ENCODE measurements around the gene PCNX3.

GRCh38 chr11:65573391-65574079 is 42.0 kb upstream of the PCNX3 start:
- TF ChIP-seq EZH2 (IDR thresholded peaks at IDR 0.05; ENCODE audit: low read length, missing control alignments) (no peak), CTCF (conservative IDR thresholded peaks at IDR 0.05 in 1 of 2, IDR thresholded peaks at IDR 0.05 in 1 of 2; ENCODE audit: low read depth in 1 of 2, low read length in 2 of 2) (no peak)
